Inflammatory macrophage treated with lipopolysaccharide for 4 hours (primary cell): ENCODE measurements around the gene DNAJC5.
"Not testable (repeated sequence)": the region's sequence is repeated elsewhere in the genome, so short reads cannot be mapped to it uniquely, and the experiment has no call there.

Experiments used
- DNase-seq: peaks from one replicate; pipeline ENCODE4 v3.0.0-alpha.2; 2020

DNAJC5 gene

DNA sequence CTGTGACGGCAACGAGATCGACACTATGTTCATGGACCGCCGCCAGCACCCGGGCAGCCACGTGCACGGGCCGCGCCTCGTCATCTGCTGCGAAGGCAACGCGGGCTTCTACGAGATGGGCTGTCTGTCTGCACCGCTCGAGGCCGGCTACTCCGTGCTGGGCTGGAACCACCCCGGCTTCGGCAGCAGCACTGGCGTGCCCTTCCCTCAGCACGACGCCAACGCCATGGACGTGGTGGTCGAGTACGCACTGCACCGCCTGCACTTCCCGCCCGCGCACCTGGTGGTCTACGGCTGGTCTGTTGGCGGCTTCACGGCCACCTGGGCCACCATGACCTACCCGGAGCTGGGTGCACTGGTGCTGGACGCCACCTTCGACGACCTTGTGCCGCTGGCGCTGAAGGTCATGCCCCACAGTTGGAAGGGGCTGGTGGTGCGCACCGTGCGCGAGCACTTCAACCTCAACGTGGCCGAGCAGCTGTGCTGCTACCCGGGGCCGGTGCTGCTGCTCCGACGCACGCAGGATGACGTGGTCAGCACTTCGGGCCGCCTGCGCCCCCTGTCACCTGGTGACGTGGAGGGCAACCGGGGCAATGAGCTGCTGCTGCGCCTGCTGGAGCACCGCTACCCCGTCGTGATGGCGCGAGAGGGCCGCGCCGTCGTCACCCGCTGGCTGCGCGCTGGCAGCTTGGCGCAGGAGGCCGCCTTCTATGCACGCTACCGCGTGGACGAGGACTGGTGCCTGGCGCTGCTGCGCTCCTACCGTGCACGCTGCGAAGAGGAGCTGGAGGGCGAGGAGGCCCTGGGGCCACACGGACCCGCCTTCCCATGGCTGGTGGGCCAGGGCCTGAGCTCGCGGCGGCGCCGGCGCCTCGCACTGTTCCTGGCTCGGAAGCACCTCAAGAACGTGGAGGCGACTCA, 32.7 kb upstream of the DNAJC5 start:
- DNase-seq, result no peak

DNA sequence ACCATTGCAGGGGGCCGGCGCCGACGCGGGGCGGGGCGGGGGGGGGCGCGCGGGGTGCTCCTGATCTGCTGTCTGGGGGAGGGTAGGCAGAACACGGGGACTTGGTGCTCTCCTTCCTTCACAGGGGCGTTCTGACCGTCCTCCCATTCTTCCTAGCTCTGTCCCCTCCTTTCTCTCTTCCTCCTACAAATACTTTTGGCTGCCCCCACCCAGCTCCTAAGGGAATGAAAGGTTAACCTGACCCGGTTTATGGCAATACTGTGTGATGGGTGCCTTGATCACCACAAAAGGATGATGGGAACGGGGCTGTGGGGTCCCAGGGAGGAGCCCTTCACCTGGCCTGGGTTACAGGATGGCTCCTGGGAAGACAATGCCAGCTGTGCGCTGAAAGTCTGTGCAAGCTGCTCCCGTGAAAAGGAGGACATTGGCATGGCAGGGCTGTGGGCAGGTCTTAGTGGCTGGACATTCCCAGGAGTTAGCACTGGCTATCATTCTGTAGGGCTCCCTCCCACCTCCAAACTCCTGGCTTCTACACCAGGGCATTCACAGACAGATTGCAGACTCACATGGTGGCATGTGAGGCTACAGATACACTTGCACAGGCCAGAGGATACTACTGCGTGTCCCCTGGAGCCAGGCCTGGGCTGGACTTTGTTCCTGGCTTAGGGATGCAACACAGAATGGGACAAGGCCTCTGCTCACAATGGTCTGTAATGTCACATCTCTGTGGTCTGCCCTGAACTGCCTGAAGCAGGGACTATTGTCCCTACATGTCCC, 31.7 kb upstream of the DNAJC5 start:
- DNase-seq, result no peak

DNA sequence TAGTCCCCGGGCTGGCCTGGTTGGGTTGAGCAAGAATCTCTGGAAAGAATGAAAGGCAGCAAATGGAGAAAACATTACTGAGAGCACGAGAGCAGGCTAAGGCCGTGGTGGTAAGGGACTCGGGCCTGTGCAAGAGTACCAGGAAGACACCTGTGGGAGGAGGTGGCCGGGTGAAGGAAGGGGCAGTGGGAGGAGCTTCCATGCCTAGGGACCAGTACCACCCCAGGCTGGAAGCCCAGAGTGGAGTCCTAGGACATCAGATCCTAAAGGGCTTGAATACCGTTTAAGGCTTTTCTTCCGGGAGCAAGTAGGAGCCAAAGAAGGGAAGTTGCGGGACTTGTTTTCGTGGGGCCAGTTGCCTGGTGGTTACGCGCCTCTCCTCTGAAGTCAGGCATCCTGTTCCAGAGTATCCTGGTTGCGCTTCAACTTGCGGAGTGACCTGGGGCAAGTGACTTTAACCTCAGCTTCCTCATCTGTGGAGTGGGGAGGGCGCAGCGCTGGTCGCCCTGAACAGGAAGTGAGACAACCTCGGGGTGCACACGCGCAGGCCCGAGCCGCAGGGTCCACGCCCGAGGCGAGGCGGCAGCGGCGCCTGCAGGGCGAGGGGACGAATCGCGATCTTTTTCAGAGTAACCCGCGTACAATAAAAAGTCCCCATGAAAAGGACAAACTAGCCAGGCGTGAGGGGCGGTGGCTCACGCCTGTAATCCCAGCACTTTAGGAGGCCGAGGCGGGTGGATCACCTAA, 31.0 kb upstream of the DNAJC5 start:
- peak; percentile 97 for DNase-seq

DNA sequence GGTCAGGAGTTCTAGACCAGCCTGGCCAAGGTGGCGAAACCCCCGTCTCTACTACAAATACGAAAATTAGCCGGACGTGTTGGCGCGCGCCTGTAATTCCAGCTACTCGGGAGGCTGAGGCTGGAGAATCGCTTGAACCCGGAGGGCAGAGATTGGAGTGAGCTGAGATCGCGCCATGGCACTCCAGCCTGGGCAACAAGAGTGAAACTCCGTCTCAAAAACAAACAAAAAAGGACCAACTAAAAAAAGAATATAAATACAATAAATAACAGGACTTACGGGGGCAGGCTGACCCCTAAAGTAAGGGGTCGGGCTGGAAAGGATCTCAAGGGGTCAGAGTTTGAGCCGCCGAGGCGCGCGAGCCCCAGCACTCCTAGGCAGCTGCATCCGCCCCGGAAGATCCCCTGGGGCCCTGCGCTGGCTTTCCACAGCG, 30.4 kb upstream of the DNAJC5 start:
- DNase-seq, result no peak

DNA sequence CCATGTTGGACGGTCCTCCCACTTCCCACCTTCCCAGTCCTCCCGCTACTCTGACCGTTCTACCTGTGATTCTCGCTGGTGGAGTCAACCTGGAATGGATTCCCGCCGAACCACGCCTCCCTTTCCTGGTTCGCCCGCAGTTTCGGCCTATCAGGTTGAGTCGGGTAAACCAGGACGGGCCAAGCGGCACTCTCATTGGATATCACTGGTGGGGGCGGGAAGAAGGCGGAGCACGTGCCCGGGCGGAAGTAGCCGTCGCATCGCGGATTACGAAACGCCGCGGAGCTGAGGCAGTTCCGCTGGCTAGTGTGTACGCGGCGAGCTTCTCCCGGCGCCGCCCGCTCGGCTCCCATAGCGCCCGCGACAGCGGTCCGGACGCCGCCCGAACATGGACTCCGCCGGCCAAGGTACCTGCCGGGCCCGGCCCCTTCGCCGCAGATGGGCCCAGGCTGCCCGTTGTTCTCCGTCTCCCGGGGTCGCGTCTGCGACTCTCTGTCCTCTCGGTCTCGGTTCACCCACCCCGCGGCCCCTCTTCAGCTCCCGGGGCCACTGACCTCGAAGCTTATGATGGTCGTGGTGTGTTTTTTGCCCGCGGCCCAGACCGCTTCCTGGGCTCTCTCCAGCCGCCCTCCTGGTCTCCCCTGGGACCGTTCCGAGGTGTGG, 29.8 kb upstream of the DNAJC5 start, which contains the start of gene TPD52L2:
TSS of gene TPD52L2 (plus strand) at position 293 of the 663 bp plus-strand sequence. CDS start at position 389, 96 bp downstream.
- peak; percentile 99 for DNase-seq

DNA sequence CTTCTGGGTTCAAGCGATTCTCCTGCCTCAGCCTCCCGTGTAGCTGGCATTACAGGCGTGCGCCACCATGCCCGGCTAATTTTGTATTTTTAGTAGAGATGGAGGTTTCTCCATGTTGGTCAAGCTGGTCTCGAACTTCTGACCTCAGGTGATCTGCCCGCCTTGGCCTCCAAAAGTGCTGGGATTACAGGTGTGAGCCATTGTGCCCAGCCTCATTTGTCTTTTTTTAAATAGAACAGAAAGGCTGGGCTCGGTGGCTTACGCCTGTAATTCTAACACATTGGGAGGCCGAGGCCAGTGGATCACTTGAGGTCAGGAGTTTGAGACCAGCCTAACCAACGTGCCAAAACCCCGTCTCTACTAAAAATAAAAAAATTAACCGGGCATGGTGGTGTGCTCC, 27.9 kb upstream of the DNAJC5 start:
- not testable (repeated sequence) for DNase-seq

DNA sequence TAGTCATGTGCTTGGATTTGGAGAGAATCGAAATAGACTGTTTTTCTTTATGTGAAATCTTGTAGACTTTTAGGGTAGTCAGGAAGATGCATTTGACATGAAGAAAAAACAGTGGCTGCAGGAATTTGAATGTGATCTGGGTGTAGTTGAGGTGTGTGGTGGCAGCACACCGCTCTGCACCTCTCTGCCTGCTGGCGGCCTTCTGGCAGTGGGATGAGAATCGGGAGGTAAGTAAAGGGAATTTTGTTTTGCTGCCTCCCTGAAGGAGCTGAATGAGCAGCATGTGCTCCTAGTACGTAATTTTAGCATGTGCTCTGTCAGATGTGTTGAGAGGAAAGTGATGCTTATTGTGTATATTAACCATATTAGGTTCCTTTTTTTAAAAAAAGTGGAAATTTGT, 26.7 kb upstream of the DNAJC5 start:
- DNase-seq, result no peak

DNA sequence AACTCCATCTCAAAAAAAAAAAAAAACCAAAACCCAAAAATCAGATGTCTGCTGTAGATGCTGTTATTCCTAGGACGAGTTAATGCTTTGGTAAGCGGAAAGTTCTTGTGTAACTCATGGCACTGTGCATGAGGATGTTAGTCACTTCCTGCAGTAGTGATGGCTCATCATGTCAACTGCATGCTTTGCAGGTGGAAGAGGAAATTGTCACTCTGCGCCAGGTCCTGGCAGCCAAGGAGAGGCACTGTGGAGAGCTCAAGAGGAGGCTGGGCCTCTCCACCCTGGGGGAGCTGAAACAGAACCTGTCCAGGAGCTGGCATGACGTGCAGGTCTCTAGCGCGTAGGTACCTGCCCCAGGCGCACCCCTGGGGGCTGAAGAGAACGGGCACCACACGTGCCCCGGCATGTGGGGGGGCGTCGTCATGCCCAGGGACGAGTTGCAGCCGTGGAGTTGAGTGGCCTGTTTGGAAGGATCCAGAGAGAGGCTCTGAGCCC, 21.4 kb upstream of the DNAJC5 start:
- DNase-seq, result peak; percentile 97

DNA sequence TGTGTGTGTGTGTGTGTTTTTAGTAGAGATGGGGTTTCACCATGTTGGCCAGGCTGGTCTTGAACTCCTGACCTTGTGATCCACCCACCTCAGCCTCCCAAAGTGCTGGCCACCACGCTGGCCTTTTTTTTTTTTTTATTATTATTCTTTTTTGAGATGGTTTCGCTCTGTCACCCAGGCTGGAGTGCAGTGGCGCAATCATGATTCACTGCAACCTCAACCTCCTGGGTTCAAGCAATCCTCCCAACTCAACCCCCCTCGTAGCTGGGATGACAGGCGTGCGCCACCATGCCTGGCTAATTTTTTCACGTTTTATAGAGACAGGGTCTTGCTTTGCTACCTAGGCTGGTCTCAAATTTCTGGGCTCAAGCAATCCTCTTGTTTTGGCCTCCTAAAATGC, 20.7 kb upstream of the DNAJC5 start:
- DNase-seq, result peak; percentile 81

DNA sequence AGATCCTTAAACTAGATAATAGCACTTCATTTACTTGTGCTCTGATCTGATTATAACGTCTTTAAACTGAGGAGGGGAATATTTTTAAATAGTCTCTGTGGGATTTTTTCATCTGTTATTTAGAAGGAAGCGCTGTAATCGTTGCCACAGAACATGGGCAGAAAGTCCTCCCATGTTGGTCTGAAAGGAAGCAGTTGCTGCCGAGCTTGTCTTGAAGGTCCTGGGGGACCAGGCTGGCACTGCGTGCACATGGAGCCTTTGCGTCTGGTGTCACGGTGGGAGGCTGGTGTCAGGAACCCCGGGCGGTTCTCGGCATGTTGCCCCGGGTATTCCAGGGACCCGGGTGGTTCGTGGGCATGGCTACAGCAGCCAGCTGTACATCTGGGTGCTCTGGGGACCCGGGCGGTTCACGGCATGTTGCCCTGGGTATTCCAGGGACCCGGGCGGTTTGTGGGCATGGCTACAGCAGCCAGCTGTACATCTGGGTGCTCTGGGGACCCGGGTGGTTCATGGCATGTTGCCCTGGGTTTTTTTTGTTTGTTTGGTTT, 18.4 kb upstream of the DNAJC5 start:
- DNase-seq, result no peak

DNA sequence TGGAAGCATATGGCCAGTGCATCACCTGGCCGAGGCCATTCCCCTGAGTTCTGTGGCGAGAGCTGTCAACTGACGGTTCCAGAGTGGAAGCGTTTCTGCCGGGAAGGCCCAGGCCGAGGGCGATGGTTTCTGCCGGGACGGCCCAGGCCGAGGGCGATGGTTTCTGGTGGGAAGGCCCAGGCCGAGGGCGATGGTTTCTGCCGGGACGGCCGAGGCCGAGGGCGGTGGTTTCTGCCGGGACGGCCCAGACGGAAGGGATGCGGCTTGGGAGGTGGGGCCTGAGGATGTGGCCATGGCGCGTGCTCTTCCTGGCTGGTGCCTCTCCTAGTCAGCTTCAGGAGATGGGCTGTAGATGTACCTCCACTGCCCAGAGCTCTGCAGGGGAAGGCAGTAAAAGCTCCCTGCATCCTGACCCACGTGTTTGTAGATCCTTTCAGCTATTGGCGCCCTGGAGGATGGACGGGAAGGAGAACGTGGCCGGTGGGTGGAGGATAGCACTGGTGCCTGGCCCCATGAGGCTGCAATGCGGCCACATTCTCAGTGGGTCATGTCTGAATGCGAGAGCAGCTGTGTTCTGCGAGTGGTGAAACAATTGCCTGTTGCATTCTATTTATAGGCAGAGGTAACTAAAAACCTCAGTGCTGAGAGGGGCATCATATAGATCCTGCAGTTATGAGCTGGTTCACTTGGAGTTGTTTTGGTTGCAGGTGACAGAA, 17.0 kb upstream of the DNAJC5 start:
- no peak for DNase-seq

DNA sequence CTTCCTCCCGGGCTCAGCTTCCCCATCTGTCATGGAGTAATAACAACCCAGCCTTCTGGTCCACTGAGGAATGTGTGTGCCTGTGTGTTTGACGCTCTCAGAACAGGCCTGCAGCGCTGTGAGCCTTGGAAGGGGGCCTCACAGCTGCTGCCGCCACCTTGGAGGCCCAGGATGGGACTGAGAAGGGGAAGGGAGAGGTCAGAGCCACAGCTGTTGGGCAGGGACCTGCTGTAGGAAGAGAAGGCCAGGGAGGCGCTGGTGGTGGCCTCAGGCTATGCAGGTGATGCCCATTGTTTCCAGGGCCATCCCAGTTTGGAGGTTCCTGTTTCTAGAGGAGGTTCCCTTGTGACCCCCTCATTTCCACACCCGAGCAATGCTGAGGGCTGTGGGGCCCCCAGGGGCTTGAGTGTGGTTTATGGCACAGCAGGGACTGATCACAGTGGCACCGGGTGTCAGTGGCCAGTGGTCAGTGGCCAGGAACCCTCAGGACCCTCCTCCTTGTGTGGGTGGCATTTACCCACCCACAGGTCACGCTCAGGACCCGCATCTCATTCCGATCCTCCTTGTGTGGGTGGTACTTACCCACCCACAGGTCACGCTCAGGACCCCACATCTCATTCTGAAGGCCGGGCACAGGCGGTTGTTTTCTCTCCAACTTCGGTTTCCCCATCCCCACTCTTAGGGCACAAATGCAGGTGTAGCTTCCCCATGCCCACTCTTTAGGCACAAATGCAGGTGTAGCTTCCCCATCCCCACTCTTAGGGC, 15.8 kb upstream of the DNAJC5 start:
- DNase-seq, result no peak

DNA sequence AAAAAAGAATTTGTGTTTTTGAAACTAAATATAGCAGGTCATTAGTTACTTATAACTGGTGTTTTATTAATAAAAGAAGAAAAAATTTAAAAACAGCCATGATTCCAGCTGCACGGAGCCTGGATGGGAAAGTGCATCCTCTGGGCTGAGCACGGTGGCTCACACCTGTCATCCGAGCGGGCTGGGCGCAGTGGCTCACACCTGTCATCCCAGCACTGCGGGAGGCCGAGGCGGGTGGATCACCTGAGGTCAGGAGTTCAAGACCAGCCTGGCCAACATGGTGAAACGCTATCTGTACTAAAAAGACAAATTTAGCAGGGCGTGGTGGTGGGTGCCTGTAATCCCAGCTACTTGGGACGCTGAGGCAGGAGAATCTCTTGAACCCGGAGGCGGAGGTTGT, 14.0 kb upstream of the DNAJC5 start:
- DNase-seq, result not testable (repeated sequence)

DNA sequence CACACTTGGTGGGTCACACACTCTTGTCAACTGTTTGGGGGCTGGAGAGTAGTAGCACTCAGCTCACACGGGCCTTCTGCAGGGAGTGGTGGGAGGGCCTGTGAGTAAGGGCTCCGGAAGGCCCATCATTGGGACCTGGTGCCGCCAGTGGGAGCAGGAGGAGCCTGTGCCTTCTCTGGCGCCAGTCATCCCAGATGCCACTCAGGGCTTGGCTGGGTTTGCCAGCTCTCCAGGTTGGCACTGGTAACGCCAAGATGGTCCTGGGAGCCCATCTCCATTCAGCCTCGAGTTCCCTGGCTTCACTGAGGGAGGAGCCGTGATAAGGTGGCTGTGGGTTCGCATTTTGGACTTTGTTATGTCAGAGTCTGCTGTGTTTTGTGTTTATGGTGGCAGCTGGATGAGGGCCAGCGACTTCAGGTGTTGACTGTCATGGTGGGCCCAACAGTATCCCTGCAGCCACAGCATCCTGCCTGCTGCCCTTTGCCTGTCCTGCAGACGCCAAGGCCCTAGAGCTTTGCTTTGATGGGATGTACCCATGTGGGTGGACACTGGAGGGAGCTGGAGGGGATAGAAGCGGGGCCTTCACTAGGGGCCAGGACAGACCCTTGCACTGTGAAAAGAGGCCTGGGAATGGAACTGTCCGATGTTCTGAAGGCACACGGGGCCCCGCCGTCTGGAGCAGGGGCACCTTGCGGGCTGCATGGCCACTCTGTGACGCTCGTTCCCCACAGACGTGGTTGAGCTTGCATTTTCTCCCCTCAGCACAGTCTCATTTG, 13.3 kb upstream of the DNAJC5 start:
- no peak for DNase-seq

DNA sequence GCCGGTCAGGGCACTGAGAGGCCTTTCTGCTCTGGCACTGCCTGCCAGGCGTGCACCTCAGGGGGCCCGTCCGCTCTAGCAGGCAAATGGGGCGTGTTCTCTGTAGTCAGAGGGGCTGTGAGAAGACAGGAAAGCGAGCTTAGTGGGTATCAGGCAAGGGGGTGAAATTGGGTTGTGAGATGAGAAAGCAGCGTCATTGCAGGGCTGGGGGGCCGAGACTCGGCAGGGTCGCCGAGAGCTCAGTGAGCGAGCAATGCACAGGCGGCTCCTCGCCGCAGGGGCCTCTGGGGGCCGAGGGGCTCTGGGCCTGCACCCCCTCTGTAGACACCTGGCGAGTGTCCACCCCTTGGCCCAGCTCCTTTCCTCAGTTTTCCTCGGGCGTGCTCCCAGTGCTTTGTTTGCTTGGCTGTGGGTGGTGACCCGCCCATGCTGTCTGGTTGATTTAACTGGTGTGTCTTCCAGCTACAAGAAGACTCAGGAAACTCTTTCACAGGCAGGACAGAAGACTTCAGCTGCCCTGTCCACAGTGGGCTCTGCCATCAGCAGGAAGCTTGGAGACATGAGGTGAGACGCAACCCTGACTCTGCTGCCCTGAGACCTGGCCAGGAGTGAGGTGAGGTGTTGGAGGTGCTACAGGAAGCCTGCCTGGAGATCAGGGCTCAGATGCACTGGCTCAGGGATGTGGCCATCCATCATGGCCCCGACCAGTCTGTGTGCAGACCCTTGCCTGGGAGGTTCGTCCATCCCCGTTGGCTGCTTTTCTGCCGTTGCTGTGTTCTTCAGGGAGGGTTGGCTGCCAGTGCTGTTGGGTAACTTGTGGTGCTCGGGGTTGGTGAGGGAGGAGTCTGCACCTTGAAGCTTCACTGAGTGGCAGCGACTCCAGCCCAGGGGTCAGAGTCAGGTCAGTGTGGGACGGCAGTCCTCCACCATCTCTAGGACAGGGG, 12.4 kb upstream of the DNAJC5 start:
- no peak for DNase-seq

DNA sequence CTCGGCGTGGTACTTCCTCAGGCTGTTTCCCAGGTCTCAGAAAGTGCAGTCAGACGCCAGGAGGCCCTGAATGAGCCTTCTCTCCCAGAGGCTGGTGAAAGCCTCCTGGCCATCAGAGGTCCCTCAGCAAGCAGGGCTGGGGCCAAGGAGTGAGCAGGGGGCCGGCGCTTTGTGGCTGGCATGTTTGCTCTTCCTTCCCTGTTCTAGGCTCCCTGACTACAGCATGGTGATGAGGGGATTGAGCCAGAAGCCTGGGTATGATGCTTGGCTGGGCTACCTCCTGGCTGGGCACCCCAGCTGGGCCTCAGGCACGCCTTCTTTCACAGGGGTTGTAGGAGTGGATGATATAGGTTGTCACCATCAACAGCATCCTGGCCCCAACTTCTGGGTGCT, 11.7 kb upstream of the DNAJC5 start:
- DNase-seq, result no peak

DNA sequence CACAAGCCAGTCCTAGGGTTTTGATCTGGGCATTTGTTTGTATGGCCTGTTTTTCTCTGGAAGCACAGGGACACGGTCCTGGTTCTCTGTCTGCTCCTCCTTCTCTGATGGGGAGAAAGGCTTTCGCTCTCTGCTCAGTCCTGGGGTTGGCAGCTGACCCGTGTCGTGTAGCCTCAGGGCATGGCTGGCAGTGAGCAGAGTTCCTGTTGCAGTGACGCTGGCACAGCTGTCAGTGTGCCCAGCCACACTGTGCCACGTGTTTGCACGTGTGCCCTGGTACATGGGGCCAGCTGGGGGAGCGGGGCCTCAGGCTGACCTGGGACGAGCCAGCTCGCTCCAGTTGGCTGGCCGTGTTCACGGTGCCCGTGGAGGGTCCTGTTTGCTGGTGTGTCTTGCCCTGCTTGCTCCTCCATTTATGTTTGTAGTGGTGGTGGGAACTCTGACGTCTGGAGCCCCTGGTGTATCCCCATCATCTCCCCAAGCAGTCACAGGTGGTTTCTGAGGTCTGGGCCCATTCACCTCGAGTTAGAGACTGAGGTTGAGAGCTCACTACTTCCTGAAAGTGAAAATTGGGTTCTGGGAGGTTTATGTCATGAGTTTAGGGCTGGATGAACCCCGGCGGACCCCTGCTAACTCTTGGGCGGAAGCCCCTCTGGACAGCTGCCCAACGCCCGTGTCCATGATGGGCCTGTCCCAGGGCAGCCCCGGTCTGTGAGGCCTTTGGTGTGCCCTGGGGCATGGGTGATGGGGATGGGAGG, 10.2 kb upstream of the DNAJC5 start:
- no peak for DNase-seq
